Measurements from ENCODE around the gene FNDC3B.

GRCh38 chr3:172305552-172305951 lies 266.2 kb downstream of the FNDC3B start:
- TF ChIP-seq EZH2 (IDR thresholded peaks at IDR 0.05; ENCODE audit: low read length, unreplicated experiment) = no peak
- TF ChIP-seq, protein P1, sequence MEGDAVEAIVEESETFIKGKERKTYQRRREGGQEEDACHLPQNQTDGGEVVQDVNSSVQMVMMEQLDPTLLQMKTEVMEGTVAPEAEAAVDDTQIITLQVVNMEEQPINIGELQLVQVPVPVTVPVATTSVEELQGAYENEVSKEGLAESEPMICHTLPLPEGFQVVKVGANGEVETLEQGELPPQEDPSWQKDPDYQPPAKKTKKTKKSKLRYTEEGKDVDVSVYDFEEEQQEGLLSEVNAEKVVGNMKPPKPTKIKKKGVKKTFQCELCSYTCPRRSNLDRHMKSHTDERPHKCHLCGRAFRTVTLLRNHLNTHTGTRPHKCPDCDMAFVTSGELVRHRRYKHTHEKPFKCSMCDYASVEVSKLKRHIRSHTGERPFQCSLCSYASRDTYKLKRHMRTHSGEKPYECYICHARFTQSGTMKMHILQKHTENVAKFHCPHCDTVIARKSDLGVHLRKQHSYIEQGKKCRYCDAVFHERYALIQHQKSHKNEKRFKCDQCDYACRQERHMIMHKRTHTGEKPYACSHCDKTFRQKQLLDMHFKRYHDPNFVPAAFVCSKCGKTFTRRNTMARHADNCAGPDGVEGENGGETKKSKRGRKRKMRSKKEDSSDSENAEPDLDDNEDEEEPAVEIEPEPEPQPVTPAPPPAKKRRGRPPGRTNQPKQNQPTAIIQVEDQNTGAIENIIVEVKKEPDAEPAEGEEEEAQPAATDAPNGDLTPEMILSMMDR (conservative IDR thresholded peaks at IDR 0.05; ENCODE audit: low read depth, low read length) = no peak
- TF ChIP-seq EZH2phosphoT487 (IDR thresholded peaks at IDR 0.05; ENCODE audit: borderline replicate concordance, low read length) = no peak
